ENCODE measurements around the gene AADAC. TPM values are rescaled to one million over a fixed set of nuclear protein-coding genes. Genes with fewer than 3 reads are reported as not detected.
A peak's percentile ranks its signal among the peaks of the same experiment; 100 is the strongest.

AADAC gene
- total RNA-seq, 1 donor from 2014 or later = not detected

GRCh38 chr3:151863611-151864010, 49.7 kb downstream of the AADAC start:
- Mint-ChIP-seq H3K36me3 (ENCODE audit: low read depth) (no peaks in the 10 kb centered on the region), H3K4me1 (ENCODE audit: low read depth) (peaks cover 17% of the 10 kb centered on the region), H3K27ac (ENCODE audit: unreplicated experiment) (no peak overlapping the region), H3K4me3 (ENCODE audit: unreplicated experiment) (no peak overlapping the region), H3K9me3 (ENCODE audit: low read depth) (no peaks in the 10 kb centered on the region), H3K27me3 (ENCODE audit: low read depth) (no peaks in the 10 kb centered on the region)
- TF ChIP-seq, protein P1, sequence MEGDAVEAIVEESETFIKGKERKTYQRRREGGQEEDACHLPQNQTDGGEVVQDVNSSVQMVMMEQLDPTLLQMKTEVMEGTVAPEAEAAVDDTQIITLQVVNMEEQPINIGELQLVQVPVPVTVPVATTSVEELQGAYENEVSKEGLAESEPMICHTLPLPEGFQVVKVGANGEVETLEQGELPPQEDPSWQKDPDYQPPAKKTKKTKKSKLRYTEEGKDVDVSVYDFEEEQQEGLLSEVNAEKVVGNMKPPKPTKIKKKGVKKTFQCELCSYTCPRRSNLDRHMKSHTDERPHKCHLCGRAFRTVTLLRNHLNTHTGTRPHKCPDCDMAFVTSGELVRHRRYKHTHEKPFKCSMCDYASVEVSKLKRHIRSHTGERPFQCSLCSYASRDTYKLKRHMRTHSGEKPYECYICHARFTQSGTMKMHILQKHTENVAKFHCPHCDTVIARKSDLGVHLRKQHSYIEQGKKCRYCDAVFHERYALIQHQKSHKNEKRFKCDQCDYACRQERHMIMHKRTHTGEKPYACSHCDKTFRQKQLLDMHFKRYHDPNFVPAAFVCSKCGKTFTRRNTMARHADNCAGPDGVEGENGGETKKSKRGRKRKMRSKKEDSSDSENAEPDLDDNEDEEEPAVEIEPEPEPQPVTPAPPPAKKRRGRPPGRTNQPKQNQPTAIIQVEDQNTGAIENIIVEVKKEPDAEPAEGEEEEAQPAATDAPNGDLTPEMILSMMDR (IDR thresholded peaks at IDR 0.05) = no peak
- no peak for DNase-seq (ENCODE audit: low spot score)

GRCh38 chr3:151864423-151865101, 50.6 kb downstream of the AADAC start:
- TF ChIP-seq, protein P1 (IDR thresholded peaks at IDR 0.05) = no peak
- DNase-seq (ENCODE audit: low spot score) = no peak
- Mint-ChIP-seq H3K4me1 (ENCODE audit: low read depth) (peaks cover 14% of the 10 kb centered on the region), H3K4me3 (ENCODE audit: unreplicated experiment) (no peak overlapping the region), H3K27me3 (ENCODE audit: low read depth) (no peaks in the 10 kb centered on the region), H3K9me3 (ENCODE audit: low read depth) (no peaks in the 10 kb centered on the region), H3K36me3 (ENCODE audit: low read depth) (no peaks in the 10 kb centered on the region), H3K27ac (ENCODE audit: unreplicated experiment) (peak overlapping the region; percentile 13)

GRCh38 chr3:151866711-151867410, 52.9 kb downstream of the AADAC start:
- H3K36me3 Mint-ChIP-seq (ENCODE audit: low read depth) = no peaks in the 10 kb centered on the region
- H3K27me3 Mint-ChIP-seq (ENCODE audit: low read depth) = no peaks in the 10 kb centered on the region
- H3K27ac Mint-ChIP-seq (ENCODE audit: unreplicated experiment) = no peak overlapping the region
- no peak overlapping the region for H3K4me3 Mint-ChIP-seq (ENCODE audit: unreplicated experiment)
- H3K4me1 Mint-ChIP-seq (ENCODE audit: low read depth) = peaks cover 17% of the 10 kb centered on the region
- DNase-seq (ENCODE audit: low spot score) = no peak
- TF ChIP-seq, protein P1 (IDR thresholded peaks at IDR 0.05) = no peak
- no peaks in the 10 kb centered on the region for H3K9me3 Mint-ChIP-seq (ENCODE audit: low read depth)

DNA sequence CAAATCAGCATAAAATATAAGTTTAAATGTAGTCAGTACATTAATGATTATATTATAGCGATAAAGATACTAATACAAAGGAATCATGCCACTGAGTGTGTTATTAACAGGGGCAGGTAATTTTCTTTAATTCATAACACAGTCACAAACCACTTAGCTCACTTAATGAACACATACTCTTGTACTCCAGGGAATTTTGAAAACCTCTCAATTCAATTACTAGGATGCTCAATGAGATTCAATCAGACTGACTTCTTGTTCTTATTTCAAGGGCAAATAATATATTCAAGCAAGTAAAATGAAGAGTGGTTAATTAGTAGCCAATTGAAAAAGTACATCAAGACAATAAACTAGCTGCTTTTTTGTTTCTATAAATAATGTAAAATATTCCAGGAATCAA, 53.8 kb downstream of the AADAC start:
- DNase-seq (ENCODE audit: low spot score) = no peak
- Mint-ChIP-seq H3K9me3 (ENCODE audit: low read depth) (no peaks in the 10 kb centered on the region), H3K36me3 (ENCODE audit: low read depth) (no peaks in the 10 kb centered on the region), H3K4me3 (ENCODE audit: unreplicated experiment) (no peak overlapping the region), H3K27ac (ENCODE audit: unreplicated experiment) (no peak overlapping the region), H3K4me1 (ENCODE audit: low read depth) (peaks cover 17% of the 10 kb centered on the region), H3K27me3 (ENCODE audit: low read depth) (no peaks in the 10 kb centered on the region)
- TF ChIP-seq, protein P1 (IDR thresholded peaks at IDR 0.05) = no peak

- Mint-ChIP-seq H3K9me3 (ENCODE audit: low read depth) (no peaks in the 10 kb centered on the region), H3K36me3 (ENCODE audit: low read depth) (no peaks in the 10 kb centered on the region), H3K27me3 (ENCODE audit: low read depth) (no peaks in the 10 kb centered on the region), H3K27ac (ENCODE audit: unreplicated experiment) (no peak overlapping the region), H3K4me1 (ENCODE audit: low read depth) (peaks cover 15% of the 10 kb centered on the region), H3K4me3 (ENCODE audit: unreplicated experiment) (no peak overlapping the region)
- TF ChIP-seq, protein P1 (IDR thresholded peaks at IDR 0.05) = no peak
- DNase-seq (ENCODE audit: low spot score) = no peak
Measured at GRCh38 chr3:151869181-151869580, 55.3 kb downstream of the AADAC start.

Data from chondrocyte (in vitro differentiated cells).